ENCODE results near the gene CSNK1D. TPM values are rescaled to one million over a fixed set of nuclear protein-coding genes. Genes with fewer than 3 reads are reported as not detected.

Gene CSNK1D
- total RNA-seq, 1 donor, result 50.3 TPM

GRCh38 chr17:82235775-82236141 is 37.7 kb downstream of the CSNK1D start:
- Histone ChIP-seq H3K4me2 (ENCODE audit: insufficient read depth, low read length) (no peak overlapping the region), H4K20me1 (ENCODE audit: insufficient read depth, low read length) (peaks cover 92% of the 10 kb centered on the region), H3K27ac (ENCODE audit: low read depth, low read length) (no peak overlapping the region), H3K4me1 (ENCODE audit: insufficient read depth, low read length) (peaks cover 16% of the 10 kb centered on the region), H3K36me3 (ENCODE audit: insufficient read depth, low read length) (peaks cover 50% of the 10 kb centered on the region), H3K79me2 (ENCODE audit: insufficient read depth, low read length) (peaks cover 96% of the 10 kb centered on the region), H3K4me3 (ENCODE audit: insufficient read depth, low read length) (no peak overlapping the region), H3K27me3 (ENCODE audit: insufficient read depth, low read length) (no peaks in the 10 kb centered on the region), H2AFZ (ENCODE audit: low read length) (no peak overlapping the region), H3K9me3 (ENCODE audit: low read depth, low read length) (no peaks in the 10 kb centered on the region)
- TF ChIP-seq CTCF (IDR thresholded peaks at IDR 0.05; ENCODE audit: extremely low read depth, low read depth, low read length), result no peak
- DNase-seq (ENCODE audit: insufficient read length, low spot score, missing footprints), result no peak

DNA sequence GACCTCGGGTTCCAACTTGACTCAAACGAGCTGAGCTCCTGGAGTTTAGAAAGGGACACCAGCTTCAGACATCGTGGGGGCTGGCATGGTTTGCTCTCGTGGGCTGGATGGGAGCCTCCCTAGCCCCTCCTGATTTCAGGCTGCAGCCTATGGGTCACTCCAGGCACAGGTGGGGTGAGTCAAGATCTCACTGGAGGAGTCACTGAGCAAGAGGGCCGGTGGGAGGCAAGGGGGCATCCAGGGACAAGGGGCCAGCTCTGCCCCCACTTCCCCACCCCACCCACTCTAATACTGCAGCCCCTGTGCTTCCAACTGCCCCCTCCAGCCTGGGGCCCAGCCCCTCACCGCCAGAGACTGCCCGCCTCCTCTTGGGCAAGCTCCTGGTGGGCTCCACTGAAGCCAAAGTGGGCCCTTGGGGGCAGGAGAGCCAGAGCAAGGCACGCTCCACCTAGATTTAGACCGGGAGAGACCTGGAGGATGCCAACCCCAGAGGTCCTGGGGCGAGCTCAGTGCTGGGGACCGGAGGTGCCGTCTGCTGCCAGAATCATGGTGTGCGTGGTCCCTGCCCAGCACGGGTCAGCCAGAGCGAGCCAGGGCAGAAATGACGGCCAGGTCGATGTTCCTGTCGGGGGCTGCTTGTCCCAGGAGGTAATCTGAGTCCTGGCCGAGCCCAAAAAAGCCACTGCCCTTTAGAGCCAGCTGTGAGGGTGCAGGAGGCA is 38.3 kb downstream of the CSNK1D start:
- H3K27me3 ChIP-seq (ENCODE audit: insufficient read depth, low read length), result no peaks in the 10 kb centered on the region
- H3K9me3 ChIP-seq (ENCODE audit: low read depth, low read length), result no peaks in the 10 kb centered on the region
- TF ChIP-seq CTCF (IDR thresholded peaks at IDR 0.05; ENCODE audit: extremely low read depth, low read depth, low read length), result no peak
- H3K4me3 ChIP-seq (ENCODE audit: insufficient read depth, low read length), result no peak overlapping the region
- H3K4me1 ChIP-seq (ENCODE audit: insufficient read depth, low read length), result peaks cover 11% of the 10 kb centered on the region
- no peak overlapping the region for H3K4me2 ChIP-seq (ENCODE audit: insufficient read depth, low read length)
- peaks cover 45% of the 10 kb centered on the region for H3K36me3 ChIP-seq (ENCODE audit: insufficient read depth, low read length)
- DNase-seq (ENCODE audit: insufficient read length, low spot score, missing footprints), result no peak
- no peak overlapping the region for H2AFZ ChIP-seq (ENCODE audit: low read length)
- peaks cover 92% of the 10 kb centered on the region for H4K20me1 ChIP-seq (ENCODE audit: insufficient read depth, low read length)
- H3K79me2 ChIP-seq (ENCODE audit: insufficient read depth, low read length), result peaks cover 96% of the 10 kb centered on the region
- no peak overlapping the region for H3K27ac ChIP-seq (ENCODE audit: low read depth, low read length)

GRCh38 chr17:82234211-82235055 is 39.1 kb downstream of the CSNK1D start:
- Histone ChIP-seq H3K36me3 (ENCODE audit: insufficient read depth, low read length) (peaks cover 43% of the 10 kb centered on the region), H3K27ac (ENCODE audit: low read depth, low read length) (no peak overlapping the region), H3K4me2 (ENCODE audit: insufficient read depth, low read length) (no peak overlapping the region), H3K79me2 (ENCODE audit: insufficient read depth, low read length) (peaks cover 96% of the 10 kb centered on the region), H2AFZ (ENCODE audit: low read length) (no peak overlapping the region), H3K9me3 (ENCODE audit: low read depth, low read length) (no peaks in the 10 kb centered on the region), H3K4me3 (ENCODE audit: insufficient read depth, low read length) (no peak overlapping the region), H3K4me1 (ENCODE audit: insufficient read depth, low read length) (peaks cover 11% of the 10 kb centered on the region), H3K27me3 (ENCODE audit: insufficient read depth, low read length) (no peaks in the 10 kb centered on the region), H4K20me1 (ENCODE audit: insufficient read depth, low read length) (peaks cover 92% of the 10 kb centered on the region)
- DNase-seq (ENCODE audit: insufficient read length, low spot score, missing footprints), result no peak
- no peak for TF ChIP-seq CTCF (IDR thresholded peaks at IDR 0.05; ENCODE audit: extremely low read depth, low read depth, low read length)

All from osteoblast (primary cell).